K562 (cell line): Measurements from ENCODE around the gene ALKBH3. TPM values are rescaled to one million over a fixed set of nuclear protein-coding genes. Genes with fewer than 3 reads are reported as not detected.

ENCODE experiments used
- ATAC-seq: fragments of 200-7000 bp; cut with Tn5 transposase; 3 replicates; pipeline ENCODE4 v1.9.1; 2020; ENCODE audit warnings: moderate library complexity
- BruUV-seq: library from RNA; stranded (reverse); fragments of 400-500 nt; replicated peaks from 2 replicates; lab custom pipeline; 2021; lab: Mats Ljungman, UMichigan
- CTCF ChIA-PET: fragments of 300-600 bp; formaldehyde crosslinking; extraction: SDS; loops from one replicate; lab custom pipeline; 2021; ENCODE audit warnings: low intra/inter-chr PET ratio; lab: Yijun Ruan, JAX
- POLR2A ChIA-PET: fragments of 300-600, 350-650 bp; sonication (Branson Sonifier 250); formaldehyde crosslinking; extraction: SDS; loops from one replicate; lab custom pipeline; 2021; ENCODE audit warnings: antibody characterized with exemption, inconsistent platforms; lab: Yijun Ruan, JAX
- DNase-seq, 4 experiments: peaks; one replicate each; pipeline versions ENCODE4 v3.0.0 to v3.0.0-alpha.2; 2011 to 2018; ENCODE audit warnings: low spot score in 3 of 4, mixed read lengths in 3 of 4; ENCODE audit errors: extremely low read depth in 1 of 4
- FAIRE-seq: peaks from 2 replicates; lab custom pipeline; 2011; peaks lifted over from hg19 to GRCh38; lab: Jason Lieb, UNC
- H2AFZ ChIP-seq: 2 replicates; pipeline ENCODE4 v1.6.0; 2011; ENCODE audit warnings: low read depth, low read length, control low read depth, inconsistent platforms
- H3K27ac ChIP-seq: fragments of 200-600 bp; 3 replicates; pipeline ENCODE4 v1.8.0; 2011; ENCODE audit warnings: low read depth, mild to moderate bottlenecking, control low read depth, inconsistent platforms, low read length, moderate library complexity, mixed read lengths; ENCODE audit errors: extremely low read depth
- H3K27me3 ChIP-seq, 2 experiments: fragments of 300-600 bp in 1 of 2; 2 replicates in 1 of 2; 3 replicates in 1 of 2; pipeline versions ENCODE4 v1.6.0 to v1.8.0; 2011; ENCODE audit warnings: inconsistent platforms in 2 of 2, low read length in 2 of 2, mild to moderate bottlenecking in 1 of 2, mixed read lengths in 1 of 2, moderate library complexity in 1 of 2; ENCODE audit not compliant: control insufficient read depth in 2 of 2, insufficient read depth in 2 of 2
- H3K36me3 ChIP-seq: fragments of 300-600 bp; 3 replicates; pipeline ENCODE4 v1.8.0; 2011; ENCODE audit warnings: mild to moderate bottlenecking, low read length, inconsistent platforms; ENCODE audit not compliant: control insufficient read depth, insufficient read depth
- H3K4me1 ChIP-seq, 2 experiments: fragments of 200-600 bp in 1 of 2; replicated peaks in 1 of 2; 2 replicates in 1 of 2; 3 replicates in 1 of 2; pipeline versions ENCODE4 v1.5.1 to v1.8.0; 2011; ENCODE audit warnings: inconsistent platforms in 2 of 2, low read length in 2 of 2, mild to moderate bottlenecking in 1 of 2, mixed read lengths in 1 of 2, moderate library complexity in 1 of 2; ENCODE audit not compliant: control insufficient read depth in 2 of 2, insufficient read depth in 2 of 2
- H3K4me2 ChIP-seq: 2 replicates; pipeline ENCODE4 v1.6.1; 2011; ENCODE audit warnings: low read length, control low read depth, inconsistent platforms, mixed read lengths; ENCODE audit not compliant: insufficient read depth
- H3K4me3 ChIP-seq: fragments of 200-600 bp; sonication (generic), shearing (Covaris generic); 2 replicates; pipeline ENCODE4 v1.5.1; 2016; ENCODE audit warnings: control low read depth, inconsistent platforms
- H3K79me2 ChIP-seq: fragments of 200-600 bp; 3 replicates; pipeline ENCODE4 v1.8.0; 2011; ENCODE audit warnings: low read length, inconsistent platforms; ENCODE audit not compliant: control insufficient read depth, insufficient read depth
- H3K9ac ChIP-seq, 2 experiments: 2 replicates each; pipeline versions ENCODE4 v1.6.0 to v1.6.1; 2011; ENCODE audit warnings: low read depth in 2 of 2, low read length in 2 of 2, control low read depth in 1 of 2, inconsistent platforms in 1 of 2, mild to moderate bottlenecking in 1 of 2, mixed read lengths in 1 of 2; ENCODE audit not compliant: insufficient read depth in 1 of 2
- H3K9me1 ChIP-seq: one replicate; pipeline ENCODE4 v1.6.0; 2011; ENCODE audit warnings: inconsistent platforms, mild to moderate bottlenecking, low read length, moderate library complexity; ENCODE audit not compliant: control insufficient read depth, insufficient read depth
- H3K9me3 ChIP-seq: replicated peaks from 2 replicates; pipeline ENCODE4 v1.5.1; 2011; ENCODE audit warnings: low read depth, low read length, inconsistent platforms; ENCODE audit not compliant: control insufficient read depth, insufficient read depth
- H4K20me1 ChIP-seq: replicated peaks from 2 replicates; pipeline ENCODE4 v1.6.1; 2011; ENCODE audit warnings: low read length, inconsistent platforms, mixed read lengths; ENCODE audit not compliant: control insufficient read depth, insufficient read depth
- BRD9 ChIP-seq: fragments of 450-650 bp; IDR thresholded peaks from 2 replicates; pipeline ENCODE4 v1.6.1; 2018; ENCODE audit warnings: low read depth; ENCODE audit not compliant: partially characterized antibody
- ETV1 ChIP-seq: fragments of 450-650 bp; conservative IDR thresholded peaks from 2 replicates; pipeline ENCODE4 v1.6.1; 2016; ENCODE audit warnings: missing genetic modification characterization, control low read depth, low read depth, missing compliant biosample characterization
- FOXM1 ChIP-seq, 2 experiments: fragments of 450-650 bp in 1 of 2; sonication (generic) in 1 of 2; formaldehyde crosslinking in 1 of 2; IDR thresholded peaks; 2 replicates each; pipeline versions ENCODE4 v1.6.1 to v1.9.0; 2017 to 2022; ENCODE audit warnings: low read depth in 2 of 2, mild to moderate bottlenecking in 2 of 2, missing genetic modification reagents in 1 of 2, moderate library complexity in 1 of 2
- GTF2F1 ChIP-seq: IDR thresholded peaks from 2 replicates; pipeline ENCODE4 v1.6.1; 2011; ENCODE audit warnings: low read depth, low read length, improper control_type of control experiment
- HDAC1 ChIP-seq, 2 experiments: fragments of 450-650 bp; IDR thresholded peaks; 2 replicates each; pipeline ENCODE4 v1.6.1; 2016 to 2017; ENCODE audit warnings: inconsistent platforms in 1 of 2, mild to moderate bottlenecking in 1 of 2, moderate library complexity in 1 of 2
- KAT8 ChIP-seq: fragments of 450-650 bp; IDR thresholded peaks from 2 replicates; pipeline ENCODE4 v1.6.1; 2016; ENCODE audit warnings: low read depth, mild to moderate bottlenecking
- NFE2L1 ChIP-seq: fragments of 450-650 bp; IDR thresholded peaks from 2 replicates; pipeline ENCODE4 v1.6.1; 2016; ENCODE audit warnings: missing genetic modification characterization, low read depth, mild to moderate bottlenecking, missing compliant biosample characterization, moderate library complexity, borderline replicate concordance
- SMARCC2 ChIP-seq: fragments of 450-650 bp; IDR thresholded peaks from 2 replicates; pipeline ENCODE4 v1.6.1; 2017; ENCODE audit warnings: antibody characterized with exemption, moderate library complexity, mild to moderate bottlenecking, low read depth
- VEZF1 ChIP-seq: fragments of 200-800 bp; sonication (Bioruptor generic); IDR thresholded peaks from 2 replicates; pipeline ENCODE4 v1.6.1; 2017; ENCODE audit warnings: missing genetic modification characterization, missing compliant biosample characterization
- ZKSCAN3 ChIP-seq: fragments of 250-450 bp; sonication (Bioruptor Pico); IDR thresholded peaks from 2 replicates; pipeline ENCODE4 v1.4.0; 2020
- ZNF134 ChIP-seq: fragments of 250-450 bp; sonication (Bioruptor Pico); conservative IDR thresholded peaks from 2 replicates; pipeline ENCODE4 v1.4.0; 2020
- ZNF224 ChIP-seq: sonication (generic); formaldehyde crosslinking; IDR thresholded peaks from 2 replicates; pipeline ENCODE4 v1.8.0; 2022; ENCODE audit warnings: mild to moderate bottlenecking, missing genetic modification reagents
- ZNF253 ChIP-seq: fragments of 250-450 bp; sonication (Bioruptor Pico); conservative IDR thresholded peaks from 2 replicates; pipeline ENCODE4 v1.6.1; 2021; ENCODE audit warnings: mild to moderate bottlenecking
- WGBS: fragments of 100-300 bp; shearing (Covaris generic); methylation state at CpG from one replicate; pipeline ENCODE4 v1.1.6; 2016; ENCODE audit warnings: low coverage, mixed read lengths; ENCODE audit not compliant: insufficient coverage; ENCODE audit errors: missing lambda C conversion rate; 5-methylcytosine and 5-hydroxymethylcytosine counted together
- in situ Hi-C: fragments of 300-500 bp; cut with MboI; formaldehyde crosslinking; loops from 4 replicates; pipeline ENCODE4 v1.15.0; 2018; ENCODE audit warnings: inconsistent platforms, mixed read lengths
- intact Hi-C: fragments of 100-400 bp; cut with micrococcal nuclease; formaldehyde crosslinking; loops from 2 replicates; pipeline ENCODE4 v1.14.2; 2022
- polyA plus RNA-seq, 8 experiments: library from polyadenylated mRNA; depleted of rRNA in 4 of 8; stranded (reverse) in 5 of 8; unstranded in 3 of 8; fragments of >200 nt; fragmentation: Nextera tagmentation in 2 of 8; fragmentation: Illumina TruSeq in 1 of 8; extraction: Ambion mirVana in 2 of 8; extraction: Trizol in 1 of 8; gene quantifications; 2 replicates each; pipeline versions ENCODE4 v1.2.1 to v1.2.3, GENCODE V29; 2011 to 2014; ENCODE audit warnings: inconsistent platforms in 1 of 8, missing spikeins in 1 of 8
- total RNA-seq, 7 experiments: library from RNA; depleted of rRNA in 6 of 7; stranded (reverse); fragments of >200 nt in 6 of 7; fragmentation: Illumina TruSeq in 2 of 7; extraction: Trizol in 2 of 7; gene quantifications; 2 replicates each; pipeline versions ENCODE4 v1.2.1 to v1.2.3, GENCODE V29; 2011 to 2021; ENCODE audit warnings: low replicate concordance in 1 of 7
- TF ChIP-seq, protein P1 (sequence below): fragments of 250-450 bp; sonication (Bioruptor Pico); IDR thresholded peaks from 2 replicates; pipeline ENCODE4 v1.8.0; 2022; ENCODE audit warnings: inconsistent platforms

Gene ALKBH3
- total and polyA plus RNA-seq, 9 of the 15 experiments (the other 6 are each of a cell fraction or from before 2014, with no cell fraction given), result 16.0 to 49.9 (median 36.5) TPM

DNA sequence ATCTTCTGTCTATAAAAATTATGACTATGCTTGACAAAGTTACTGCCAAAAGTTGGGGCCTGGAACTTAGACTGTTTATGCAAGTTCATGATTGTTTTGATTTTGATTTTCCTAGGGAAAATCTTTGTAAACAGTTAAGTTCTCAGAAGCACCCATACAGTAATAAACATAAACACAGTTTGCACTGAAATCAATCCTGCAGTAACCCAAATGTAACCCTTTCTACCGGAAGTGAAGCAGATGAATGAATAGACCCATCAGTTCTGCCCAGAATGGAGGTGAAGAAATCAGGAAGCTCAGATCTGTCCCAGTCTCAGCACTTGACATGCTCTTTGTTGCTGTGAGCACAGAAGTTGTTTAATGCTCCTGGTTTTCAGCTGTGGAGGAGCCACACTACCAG is 37.2 kb downstream of the ALKBH3 start:
- FAIRE-seq, result no peak
- no peaks in the 10 kb centered on the region for H3K9me1 ChIP-seq
- H3K9ac ChIP-seq, result no peak overlapping the region
- no peak for ATAC-seq
- ChIA-PET CTCF (no interaction called here), POLR2A (interaction anchor here (1.2 kb wide), 1 partner anchor 9 kb away, joined by 5 read pairs; no protein-coding TSS in a partner anchor)
- H3K4me2 ChIP-seq, result no peak overlapping the region
- H3K27me3 ChIP-seq, result no peaks in the 10 kb centered on the region
- TF ChIP-seq ZNF253 (CRISPR knock-in tag), result no peak
- TF ChIP-seq GTF2F1, result no peak
- no peaks in the 10 kb centered on the region for H3K79me2 ChIP-seq
- in situ Hi-C loops, result no loop called here
- no TSS peak for BruUV-seq
- peaks cover 0 to 26% of the 10 kb centered on the region in 2 experiments; a peak in 3 of 5 replicates for H3K4me1 ChIP-seq
- intact Hi-C loops, result no loop called here
- H3K4me3 ChIP-seq, result no peak overlapping the region
- H3K9me3 ChIP-seq, result no peaks in the 10 kb centered on the region
- H4K20me1 ChIP-seq, result no peaks in the 10 kb centered on the region
- peaks cover 27% of the 10 kb centered on the region; the same call in 2 of the 3 replicates for H3K36me3 ChIP-seq
- DNase-seq, result no peak
- no peak overlapping the region for H2AFZ ChIP-seq
- no peak overlapping the region for H3K27ac ChIP-seq
- 40% methylated on average over 1 of the region's 1 CpG for WGBS

- intact Hi-C loops, result no loop called here
- H3K4me3 ChIP-seq, result no peak overlapping the region
- H3K4me2 ChIP-seq, result no peak overlapping the region
- peaks cover 27% of the 10 kb centered on the region; the same call in 2 of the 3 replicates for H3K36me3 ChIP-seq
- CTCF ChIA-PET, result no interaction called here
- FAIRE-seq (no peak), DNase-seq (no peak), ATAC-seq (no peak)
- H3K27me3 ChIP-seq, result no peaks in the 10 kb centered on the region
- H3K4me1 ChIP-seq, result peaks cover 0 to 28% of the 10 kb centered on the region in 2 experiments; a peak in 3 of 5 replicates
- BruUV-seq, result no TSS peak
- no peak overlapping the region for H3K27ac ChIP-seq
- no peaks in the 10 kb centered on the region for H3K9me3 ChIP-seq
- in situ Hi-C loops, result no loop called here
- H3K9ac ChIP-seq, result no peak overlapping the region
- POLR2A ChIA-PET, result interaction anchor here (1.2 kb wide), 1 partner anchor 10 kb away, joined by 5 read pairs; no protein-coding TSS in a partner anchor
- no peaks in the 10 kb centered on the region for H4K20me1 ChIP-seq
- no peak overlapping the region for H2AFZ ChIP-seq
- no peaks in the 10 kb centered on the region for H3K79me2 ChIP-seq
- no peaks in the 10 kb centered on the region for H3K9me1 ChIP-seq
- no peak for TF ChIP-seq KAT8
- TF ChIP-seq ZNF134 (CRISPR knock-in tag), result no peak
- TF ChIP-seq, protein P1, sequence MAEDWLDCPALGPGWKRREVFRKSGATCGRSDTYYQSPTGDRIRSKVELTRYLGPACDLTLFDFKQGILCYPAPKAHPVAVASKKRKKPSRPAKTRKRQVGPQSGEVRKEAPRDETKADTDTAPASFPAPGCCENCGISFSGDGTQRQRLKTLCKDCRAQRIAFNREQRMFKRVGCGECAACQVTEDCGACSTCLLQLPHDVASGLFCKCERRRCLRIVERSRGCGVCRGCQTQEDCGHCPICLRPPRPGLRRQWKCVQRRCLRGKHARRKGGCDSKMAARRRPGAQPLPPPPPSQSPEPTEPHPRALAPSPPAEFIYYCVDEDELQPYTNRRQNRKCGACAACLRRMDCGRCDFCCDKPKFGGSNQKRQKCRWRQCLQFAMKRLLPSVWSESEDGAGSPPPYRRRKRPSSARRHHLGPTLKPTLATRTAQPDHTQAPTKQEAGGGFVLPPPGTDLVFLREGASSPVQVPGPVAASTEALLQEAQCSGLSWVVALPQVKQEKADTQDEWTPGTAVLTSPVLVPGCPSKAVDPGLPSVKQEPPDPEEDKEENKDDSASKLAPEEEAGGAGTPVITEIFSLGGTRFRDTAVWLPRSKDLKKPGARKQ (CRISPR knock-in tag), result no peak
- TF ChIP-seq FOXM1 (IDR thresholded peaks at IDR 0.05; ENCODE audit: low read depth), result no peak
- TF ChIP-seq FOXM1 (CRISPR knock-in tag; IDR thresholded peaks at IDR 0.05; ENCODE audit: low read depth), result no peak
- TF ChIP-seq ETV1, result no peak
- TF ChIP-seq BRD9, result no peak
- TF ChIP-seq ZKSCAN3 (CRISPR knock-in tag), result no peak
- no peak for TF ChIP-seq ZNF224
- no peak for TF ChIP-seq HDAC1 (IDR thresholded peaks at IDR 0.05)
- no peak for TF ChIP-seq NFE2L1 (tag)
- TF ChIP-seq VEZF1 (CRISPR knock-in tag), result no peak
- TF ChIP-seq SMARCC2, result no peak
Measured at GRCh38 chr11:43918662-43919061, 38.0 kb downstream of the ALKBH3 start.
